Measurements from ENCODE around the gene TMEM198. TPM values are rescaled to one million over a fixed set of nuclear protein-coding genes. Genes with fewer than 3 reads are reported as not detected.
A peak's percentile ranks its signal among the peaks of the same experiment; 100 is the strongest.

The TMEM198 gene
- total and polyA plus RNA-seq, 12 donors = 3.3 to 16.2 (median 10.2) TPM

- Histone ChIP-seq H3K27ac (no peak overlapping the region), H3K4me3 (no peak overlapping the region), H3K36me3 (replicated peaks in 1 of 2) (no peaks in the 10 kb centered on the region), H3K9me3 (replicated peaks in 1 of 3) (no peaks in the 10 kb centered on the region), H3K27me3 (no peaks in the 10 kb centered on the region), H3K4me1 (replicated peaks in 1 of 2) (no peaks in the 10 kb centered on the region)
- DNase-seq = no peak
- intact Hi-C loops (cut with DNase I) = no loop called here
- TF ChIP-seq POLR2A (IDR thresholded peaks at IDR 0.05) (no peak), CTCF (IDR thresholded peaks at IDR 0.05) (no peak)
- 75 to 86% (median 79%) methylated on average over 2 of the region's 2 CpGs for WGBS, 4 donors
Observed at GRCh38 chr2:219581346-219581745, 37.5 kb downstream of the TMEM198 start.

- 59 to 70% (median 68%) methylated on average over 4 of the region's 4 CpGs for WGBS, 4 donors
- no peak for TF ChIP-seq POLR2A (IDR thresholded peaks at IDR 0.05)
- no peak for TF ChIP-seq CTCF (IDR thresholded peaks at IDR 0.05)
- H3K4me1 ChIP-seq (replicated peaks in 1 of 2) = no peaks in the 10 kb centered on the region
- H3K27me3 ChIP-seq = no peaks in the 10 kb centered on the region
- no peak for DNase-seq
- H3K27ac ChIP-seq = no peak overlapping the region
- no peaks in the 10 kb centered on the region for H3K36me3 ChIP-seq (replicated peaks in 1 of 2)
- H3K4me3 ChIP-seq = no peak overlapping the region
- H3K9me3 ChIP-seq (replicated peaks in 1 of 3) = no peaks in the 10 kb centered on the region
- intact Hi-C loops (cut with DNase I) = no loop called here
Observed at GRCh38 chr2:219591091-219591490, 47.3 kb downstream of the TMEM198 start.

GRCh38 chr2:219592736-219593135, 48.9 kb downstream of the TMEM198 start:
- Histone ChIP-seq H3K9me3 (replicated peaks in 1 of 3) (no peaks in the 10 kb centered on the region), H3K27me3 (no peaks in the 10 kb centered on the region), H3K27ac (no peak overlapping the region), H3K36me3 (replicated peaks in 1 of 2) (no peaks in the 10 kb centered on the region), H3K4me1 (replicated peaks in 1 of 2) (peaks cover 3 to 4% of the 10 kb centered on the region in 2 donors), H3K4me3 (no peak overlapping the region)
- WGBS, 4 donors = 77 to 87% (median 81%) methylated on average over 6 of the region's 6 CpGs
- TF ChIP-seq CTCF (IDR thresholded peaks at IDR 0.05) = no peak
- no peak for TF ChIP-seq POLR2A (IDR thresholded peaks at IDR 0.05)
- DNase-seq = peak in 1 of 7 donors; percentile 68
- intact Hi-C loops (cut with DNase I) = no loop called here

- Histone ChIP-seq H3K36me3 (replicated peaks in 1 of 2) (no peaks in the 10 kb centered on the region), H3K4me3 (no peak overlapping the region), H3K4me1 (replicated peaks in 1 of 2) (peaks cover 3 to 4% of the 10 kb centered on the region in 2 donors), H3K9me3 (replicated peaks in 1 of 3) (no peaks in the 10 kb centered on the region), H3K27me3 (no peaks in the 10 kb centered on the region), H3K27ac (no peak overlapping the region)
- intact Hi-C loops (cut with DNase I) = no loop called here
- 59 to 84% (median 79%) methylated on average over 2 of the region's 2 CpGs for WGBS, 4 donors
- TF ChIP-seq CTCF (IDR thresholded peaks at IDR 0.05) (no peak), POLR2A (IDR thresholded peaks at IDR 0.05) (no peak)
- no peak for DNase-seq
Observed at GRCh38 chr2:219593154-219593553, 49.3 kb downstream of the TMEM198 start.
